Neural cell (in vitro differentiated cells): ENCODE data around the gene ZC3H15. TPM values are rescaled to one million over a fixed set of nuclear protein-coding genes. Genes with fewer than 3 reads are reported as not detected.

Experiments used
- H2AFZ ChIP-seq: fragments of 200-600, 300-800 bp; sonication (generic), shearing (Covaris generic); 2 replicates; pipeline ENCODE4 v1.6.0; 2014; ENCODE audit warnings: low read depth, mild to moderate bottlenecking, antibody characterized with exemption, low read length, moderate library complexity
- H3F3A ChIP-seq: fragments of 200-600 bp; shearing (Covaris generic); 2 replicates; pipeline ENCODE4 v1.6.1; 2016; ENCODE audit warnings: mild to moderate bottlenecking, moderate library complexity, mixed read lengths, antibody characterized with exemption, low read length; ENCODE audit not compliant: insufficient read depth, poor library complexity, severe bottlenecking
- H3K27ac ChIP-seq: fragments of 200-600, 300-800 bp; sonication (generic), shearing (Covaris generic); 2 replicates; pipeline ENCODE4 v1.5.1; 2014; ENCODE audit warnings: mild to moderate bottlenecking, low read length, moderate library complexity
- H3K27me3 ChIP-seq: fragments of 300-800, 200-600 bp; sonication (generic), shearing (Covaris generic); 2 replicates; pipeline ENCODE4 v1.6.0; 2014; ENCODE audit warnings: mild to moderate bottlenecking, low read depth, low read length, moderate library complexity; ENCODE audit not compliant: insufficient read depth
- H3K36me3 ChIP-seq: fragments of 300-800, 200-600 bp; sonication (generic), shearing (Covaris generic); 2 replicates; pipeline ENCODE4 v1.5.1; 2014; ENCODE audit warnings: mild to moderate bottlenecking, antibody characterized with exemption, low read length, moderate library complexity; ENCODE audit not compliant: insufficient read depth
- H3K4me2 ChIP-seq: fragments of 300-800, 200-600 bp; sonication (generic), shearing (Covaris generic); 2 replicates; pipeline ENCODE4 v1.6.0; 2014; ENCODE audit warnings: mild to moderate bottlenecking, low read length
- H3K4me3 ChIP-seq: fragments of 300-800, 200-600 bp; sonication (generic), shearing (Covaris generic); 2 replicates; pipeline ENCODE4 v1.5.1; 2014; ENCODE audit warnings: mild to moderate bottlenecking, low read length, moderate library complexity
- H3K79me2 ChIP-seq: fragments of 200-600 bp; shearing (Covaris generic); replicated peaks from 2 replicates; pipeline ENCODE4 v1.6.0; 2014; ENCODE audit warnings: mild to moderate bottlenecking, low read length, moderate library complexity; ENCODE audit not compliant: insufficient read depth
- H3K9ac ChIP-seq: fragments of 300-800, 200-600 bp; sonication (generic), shearing (Covaris generic); 2 replicates; pipeline ENCODE4 v1.6.1; 2016; ENCODE audit warnings: mild to moderate bottlenecking, low read length, mixed read lengths
- H3K9me2 ChIP-seq: fragments of 200-600 bp; shearing (Covaris generic); 2 replicates; pipeline ENCODE4 v1.6.1; 2016; ENCODE audit warnings: mild to moderate bottlenecking, low read length, mixed read lengths; ENCODE audit not compliant: insufficient read depth
- H3K9me3 ChIP-seq: fragments of 200-600, 300-800 bp; sonication (generic), shearing (Covaris generic); 2 replicates; pipeline ENCODE4 v1.6.1; 2016; ENCODE audit warnings: mild to moderate bottlenecking, mixed run types, low read length, moderate library complexity, mixed read lengths
- H4K20me1 ChIP-seq: fragments of 200-600 bp; shearing (Covaris generic); 2 replicates; pipeline ENCODE4 v1.6.1; 2016; ENCODE audit warnings: mild to moderate bottlenecking, mixed run types; ENCODE audit not compliant: insufficient read depth
- CTCF ChIP-seq: fragments of 450-650 bp; IDR thresholded peaks from 2 replicates; pipeline ENCODE4 v1.5.1; 2014; ENCODE audit warnings: antibody characterized with exemption, mild to moderate bottlenecking, moderate library complexity; ENCODE audit not compliant: poor library complexity, severe bottlenecking
- EP300 ChIP-seq: fragments of 450-650 bp; conservative IDR thresholded peaks from 2 replicates; pipeline ENCODE4 v1.6.1; 2014; ENCODE audit warnings: antibody characterized with exemption, mild to moderate bottlenecking, moderate library complexity; ENCODE audit not compliant: poor library complexity, severe bottlenecking
- EZH2 ChIP-seq: fragments of 200-600, 300-800 bp; shearing (Covaris generic), sonication (generic); IDR thresholded peaks from 2 replicates; pipeline ENCODE4 v1.6.1; 2014; ENCODE audit warnings: antibody characterized with exemption, low read length, borderline replicate concordance, mild to moderate bottlenecking; ENCODE audit not compliant: insufficient read depth, poor library complexity, severe bottlenecking
- MXI1 ChIP-seq: fragments of 450-650 bp; conservative IDR thresholded peaks from 2 replicates; pipeline ENCODE4 v1.6.1; 2014; ENCODE audit warnings: antibody characterized with exemption, mild to moderate bottlenecking; ENCODE audit not compliant: poor library complexity, severe bottlenecking
- POLR2AphosphoS5 ChIP-seq: IDR thresholded peaks from 2 replicates; pipeline ENCODE4 v1.6.1; 2012
- RAD21 ChIP-seq: fragments of 450-650 bp; conservative IDR thresholded peaks from 2 replicates; pipeline ENCODE4 v1.6.1; 2014; ENCODE audit warnings: antibody characterized with exemption, mild to moderate bottlenecking, moderate library complexity
- REST ChIP-seq: IDR thresholded peaks from 2 replicates; pipeline ENCODE4 v1.6.1; 2012; ENCODE audit warnings: borderline replicate concordance
- SMC3 ChIP-seq: fragments of 450-650 bp; conservative IDR thresholded peaks from 2 replicates; pipeline ENCODE4 v1.6.1; 2014; ENCODE audit warnings: antibody characterized with exemption, mild to moderate bottlenecking, moderate library complexity; ENCODE audit not compliant: poor library complexity
- TAF1 ChIP-seq: IDR thresholded peaks from 2 replicates; pipeline ENCODE4 v1.6.1; 2012; ENCODE audit warnings: low read depth
- polyA plus RNA-seq: library from polyadenylated mRNA; depleted of rRNA; stranded (reverse); fragments of >200 nt; gene quantifications from 2 replicates; pipeline ENCODE4 v1.2.3, GENCODE V29; 2014

ZC3H15 gene
- polyA plus RNA-seq, 1 donor from 2014 or later, result 149 TPM

GRCh38 chr2:186523791-186524190 is 37.7 kb downstream of the ZC3H15 start:
- Histone ChIP-seq H3K9me2 (no peaks in the 10 kb centered on the region), H3K4me3 (no peak overlapping the region), H3K27ac (no peak overlapping the region), H4K20me1 (no peaks in the 10 kb centered on the region), H3K79me2 (no peaks in the 10 kb centered on the region), H3K36me3 (no peaks in the 10 kb centered on the region), H2AFZ (no peak overlapping the region), H3K9ac (no peak overlapping the region), H3K27me3 (no peaks in the 10 kb centered on the region), H3K4me2 (no peak overlapping the region), H3K9me3 (peaks cover 3% of the 10 kb centered on the region), H3F3A (no peaks in the 10 kb centered on the region)
- TF ChIP-seq RAD21 (no peak), POLR2AphosphoS5 (no peak), EZH2 (no peak), SMC3 (no peak), CTCF (no peak), EP300 (no peak), REST (no peak), MXI1 (no peak), TAF1 (no peak)

DNA sequence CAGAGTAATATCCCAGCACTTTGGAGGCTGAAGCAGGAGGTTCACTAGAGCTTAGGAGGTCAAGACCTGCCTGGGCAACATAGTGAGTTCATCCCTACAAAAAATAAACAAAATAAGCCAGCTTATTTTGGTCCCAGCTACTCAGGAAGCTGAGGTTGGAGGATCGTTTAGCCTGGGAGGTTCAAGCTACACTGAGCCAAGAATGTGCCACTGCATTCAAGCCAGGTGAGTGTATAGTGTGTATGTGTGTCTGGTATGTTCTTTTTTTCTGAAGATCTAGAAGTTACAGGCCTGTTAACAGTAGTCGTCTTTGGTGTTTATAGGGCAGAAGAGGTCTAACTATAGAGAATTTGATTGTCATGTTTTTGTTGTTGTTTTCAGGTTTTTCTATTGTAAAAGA is 40.2 kb downstream of the ZC3H15 start:
- Histone ChIP-seq H3K36me3 (no peaks in the 10 kb centered on the region), H3F3A (no peaks in the 10 kb centered on the region), H3K4me2 (no peak overlapping the region), H3K9me3 (peaks cover 3% of the 10 kb centered on the region), H3K9ac (no peak overlapping the region), H3K4me3 (no peak overlapping the region), H2AFZ (no peak overlapping the region), H3K79me2 (no peaks in the 10 kb centered on the region), H3K27ac (no peak overlapping the region), H4K20me1 (no peaks in the 10 kb centered on the region), H3K9me2 (no peaks in the 10 kb centered on the region), H3K27me3 (no peaks in the 10 kb centered on the region)
- TF ChIP-seq MXI1 (no peak), REST (no peak), EZH2 (no peak), TAF1 (no peak), RAD21 (no peak), CTCF (no peak), SMC3 (no peak), POLR2AphosphoS5 (no peak)
